K562 (cell line): ENCODE measurements around the gene TGFB1I1. TPM values are rescaled to one million over a fixed set of nuclear protein-coding genes. Genes with fewer than 3 reads are reported as not detected.

ENCODE experiments used
- AFF1 ChIP-seq, 2 experiments: fragments of 450-650 bp; IDR thresholded peaks; 2 replicates each; pipeline ENCODE4 v1.6.1; 2018; ENCODE audit warnings: mild to moderate bottlenecking in 2 of 2, low read depth in 1 of 2; ENCODE audit not compliant: partially characterized antibody in 2 of 2
- ARID4B ChIP-seq: sonication (generic); formaldehyde crosslinking; IDR thresholded peaks from 2 replicates; pipeline ENCODE4 v1.8.0; 2022; ENCODE audit warnings: mild to moderate bottlenecking, missing genetic modification reagents
- BCL6 ChIP-seq: fragments of 250-450 bp; sonication (Bioruptor Pico); IDR thresholded peaks from 2 replicates; pipeline ENCODE4 v1.4.0; 2020
- BCOR ChIP-seq: fragments of 450-650 bp; IDR thresholded peaks from 2 replicates; pipeline ENCODE4 v1.6.1; 2016
- CCAR2 ChIP-seq: fragments of 200-400 bp; formaldehyde crosslinking; IDR thresholded peaks from 2 replicates; pipeline ENCODE4 v1.6.1; 2017; ENCODE audit warnings: mild to moderate bottlenecking, low read depth, low read length
- NR3C1 ChIP-seq: sonication (generic); formaldehyde crosslinking; IDR thresholded peaks from 2 replicates; pipeline ENCODE4 v1.8.1; 2022; ENCODE audit warnings: missing genetic modification reagents
- POLR2AphosphoS5 ChIP-seq: IDR thresholded peaks from 2 replicates; pipeline ENCODE4 v1.6.1; 2011; ENCODE audit warnings: mild to moderate bottlenecking, low read depth, low read length, moderate library complexity; ENCODE audit not compliant: control insufficient read depth, insufficient read depth
- SNRNP70 ChIP-seq: fragments of 200-400 bp; formaldehyde crosslinking; optimal IDR thresholded peaks from 2 replicates; pipeline ENCODE3; 2017; ENCODE audit warnings: low read depth, low read length
- SP1 ChIP-seq: sonication (generic); formaldehyde crosslinking; IDR thresholded peaks from 2 replicates; pipeline ENCODE4 v1.8.1; 2022; ENCODE audit warnings: mild to moderate bottlenecking, missing genetic modification reagents
- TFAP4 ChIP-seq: sonication (generic); formaldehyde crosslinking; IDR thresholded peaks from 2 replicates; pipeline ENCODE4 v1.8.0; 2022; ENCODE audit warnings: missing genetic modification reagents, mild to moderate bottlenecking, moderate library complexity, borderline replicate concordance
- USF2 ChIP-seq: sonication (generic); formaldehyde crosslinking; IDR thresholded peaks from 2 replicates; pipeline ENCODE4 v1.5.0; 2020; ENCODE audit warnings: missing genetic modification reagents
- ZBTB17 ChIP-seq: fragments of 450-650 bp; formaldehyde crosslinking; IDR thresholded peaks from 2 replicates; pipeline ENCODE4 v1.4.0; 2020; ENCODE audit warnings: mild to moderate bottlenecking
- ZNF124 ChIP-seq: sonication (generic); formaldehyde crosslinking; IDR thresholded peaks from 2 replicates; pipeline ENCODE4 v1.8.1; 2022; ENCODE audit warnings: missing genetic modification reagents
- ZNF445 ChIP-seq: fragments of 250-450 bp; sonication (Bioruptor Pico); IDR thresholded peaks from 2 replicates; pipeline ENCODE4 v1.4.0; 2020; ENCODE audit warnings: low read depth, mild to moderate bottlenecking, moderate library complexity
- polyA plus RNA-seq, 8 experiments: library from polyadenylated mRNA; depleted of rRNA in 4 of 8; stranded (reverse) in 5 of 8; unstranded in 3 of 8; fragments of >200 nt; fragmentation: Nextera tagmentation in 2 of 8; fragmentation: Illumina TruSeq in 1 of 8; extraction: Ambion mirVana in 2 of 8; extraction: Trizol in 1 of 8; gene quantifications; 2 replicates each; pipeline versions ENCODE4 v1.2.1 to v1.2.3, GENCODE V29; 2011 to 2014; ENCODE audit warnings: inconsistent platforms in 1 of 8, missing spikeins in 1 of 8
- total RNA-seq, 7 experiments: library from RNA; depleted of rRNA in 6 of 7; stranded (reverse); fragments of >200 nt in 6 of 7; fragmentation: Illumina TruSeq in 2 of 7; extraction: Trizol in 2 of 7; gene quantifications; 2 replicates each; pipeline versions ENCODE4 v1.2.1 to v1.2.3, GENCODE V29; 2011 to 2021; ENCODE audit warnings: low replicate concordance in 1 of 7

The TGFB1I1 gene
- total and polyA plus RNA-seq, 9 of the 15 experiments (the other 6 are each of a cell fraction or from before 2014, with no cell fraction given), result 0.04 to 0.91 (median 0.19) TPM

GRCh38 chr16:31458844-31459686, 12.9 kb upstream of the TGFB1I1 start, which contains the start of gene ARMC5 (continued):
- TF ChIP-seq AFF1 (IDR thresholded peaks at IDR 0.05; ENCODE audit: low read depth in 1 of 2, partially characterized antibody in 2 of 2) (peak in 1 of 2 experiments; percentile 88), ZNF124 (no peak), ZNF445 (no peak), ARID4B (CRISPR knock-in tag) (peak; percentile 91; the same call in 1 of the 2 replicates), TFAP4 (CRISPR knock-in tag) (peak; percentile 84; the same call in 1 of the 2 replicates), CCAR2 (no peak), BCL6 (CRISPR knock-in tag) (no peak), NR3C1 (CRISPR knock-in tag) (0 out of 2 replicates have a peak, but pooled peaks have one; percentile 58), SP1 (peak; percentile 96), ZBTB17 (CRISPR knock-in tag) (peak; percentile 84; the same call in 1 of the 2 replicates), USF2 (CRISPR knock-in tag) (no peak), POLR2AphosphoS5 (peak; percentile 77), BCOR (peak; percentile 33; the same call in 1 of the 2 replicates), SNRNP70 (no peak)
